H1 (cell line): ENCODE results near the gene RRM2.

Source experiments
- CTCF ChIP-seq, 3 experiments: IDR thresholded peaks; 1 replicate in 2 of 3; 2 replicates in 1 of 3; pipeline versions ENCODE4 v1.5.1 to v1.6.1; 2011; ENCODE audit warnings: low read length in 3 of 3, mild to moderate bottlenecking in 3 of 3, inconsistent platforms in 2 of 3, low read depth in 1 of 3, moderate library complexity in 1 of 3; ENCODE audit not compliant: insufficient read depth in 1 of 3; ENCODE audit errors: control extremely low read depth in 1 of 3
- EGR1 ChIP-seq: IDR thresholded peaks from 2 replicates; pipeline ENCODE4 v1.6.1; 2011; ENCODE audit warnings: low read depth, low read length, borderline replicate concordance
- EZH2 ChIP-seq: fragments of 200-600 bp; sonication (generic); IDR thresholded peaks from 2 replicates; pipeline ENCODE4 v1.7.1; 2012; ENCODE audit warnings: low read depth, mild to moderate bottlenecking, moderate library complexity, low read length, inconsistent platforms; ENCODE audit not compliant: severe bottlenecking
- KDM5A ChIP-seq: fragments of 200-600 bp; IDR thresholded peaks from 2 replicates; pipeline ENCODE4 v1.7.1; 2012; ENCODE audit warnings: mild to moderate bottlenecking, low read length, inconsistent platforms, mixed read lengths
- POLR2A ChIP-seq, 2 experiments: IDR thresholded peaks; 1 replicate in 1 of 2; 2 replicates in 1 of 2; pipeline ENCODE4 v1.6.1; 2011; ENCODE audit warnings: low read depth in 2 of 2, low read length in 2 of 2, mild to moderate bottlenecking in 2 of 2; ENCODE audit errors: control extremely low read depth in 1 of 2
- SAP30 ChIP-seq: fragments of 300-600 bp; sonication (generic); IDR thresholded peaks from 2 replicates; pipeline ENCODE4 v1.7.1; 2012; ENCODE audit warnings: low read length, moderate library complexity, mild to moderate bottlenecking, inconsistent platforms; ENCODE audit not compliant: insufficient read depth, insufficient replicate concordance

- TF ChIP-seq POLR2A (IDR thresholded peaks at IDR 0.05; ENCODE audit: control extremely low read depth in 1 of 2, low read depth in 2 of 2, low read length in 2 of 2) (no peak), EZH2 (no peak), CTCF (IDR thresholded peaks at IDR 0.05; ENCODE audit: control extremely low read depth in 1 of 3, insufficient read depth in 1 of 3, low read depth in 1 of 3, low read length in 3 of 3) (no peak), EGR1 (no peak), SAP30 (no peak), KDM5A (no peak)
Measured at GRCh38 chr2:10165282-10165681, 42.7 kb downstream of the RRM2 start.
